Stomach (tissue), 9 donors: ENCODE data around the gene RGS10. TPM values are rescaled to one million over a fixed set of nuclear protein-coding genes. Genes with fewer than 3 reads are reported as not detected.

ENCODE experiments used
- DNase-seq, 2 donors: peaks; one replicate each; pipeline versions ENCODE4 v3.0.0 to v3.0.0-alpha.2; 2013 to 2019
- H3K27ac ChIP-seq, 5 donors: fragments of 200-600 bp in 4 of 5; sonication (generic) in 4 of 5; one replicate each; pipeline ENCODE4 v1.5.1; 2013 to 2019; ENCODE audit warnings: mild to moderate bottlenecking in 1 of 5, moderate library complexity in 1 of 5
- H3K27me3 ChIP-seq, 3 donors: fragments of 200-600 bp; sonication (generic); one replicate each; pipeline ENCODE4 v1.5.1; 2017 to 2019; ENCODE audit warnings: mixed run types in 1 of 3
- H3K36me3 ChIP-seq, 4 donors: fragments of 200-600 bp; sonication (generic); 1 replicate in 3 of 4; 2 replicates in 1 of 4; pipeline ENCODE4 v1.5.1; 2016 to 2019
- H3K4me1 ChIP-seq, 4 donors: fragments of 200-600 bp; sonication (generic); one replicate each; pipeline ENCODE4 v1.5.1; 2016 to 2019
- H3K4me3 ChIP-seq, 4 donors: fragments of 200-600 bp; sonication (generic) in 3 of 4; one replicate each; pipeline ENCODE4 v1.5.1; 2016 to 2019; ENCODE audit warnings: mild to moderate bottlenecking in 1 of 4
- H3K9me3 ChIP-seq, 4 donors: fragments of 200-600 bp; sonication (generic); one replicate each; pipeline ENCODE4 v1.5.1; 2016 to 2019
- CTCF ChIP-seq, 7 experiments: fragments of 450-650 bp in 4 of 7; fragments of 200-600 bp in 3 of 7; sonication (generic) in 3 of 7; IDR thresholded peaks; one replicate each; pipeline ENCODE4 v1.5.1; 2016 to 2019; ENCODE audit warnings: antibody characterized with exemption in 7 of 7, control low read depth in 2 of 7, mild to moderate bottlenecking in 1 of 7
- EP300 ChIP-seq: sonication (generic); formaldehyde crosslinking; IDR thresholded peaks from one replicate; pipeline ENCODE4 v1.6.1; 2017; ENCODE audit warnings: antibody characterized with exemption
- POLR2A ChIP-seq, 4 donors: fragments of 450-650 bp; IDR thresholded peaks; one replicate each; pipeline ENCODE4 v1.6.1; 2016; ENCODE audit warnings: antibody characterized with exemption in 4 of 4, control low read depth in 2 of 4, mild to moderate bottlenecking in 1 of 4, moderate library complexity in 1 of 4
- POLR2AphosphoS5 ChIP-seq, 3 donors: sonication (generic); formaldehyde crosslinking; IDR thresholded peaks; one replicate each; pipeline ENCODE4 v1.6.1; 2016; ENCODE audit warnings: antibody characterized with exemption in 3 of 3
- WGBS, 5 donors: extraction: QIAGEN DNeasy Blood & Tissue Kit in 3 of 5; methylation state at CpG; one replicate each; pipeline versions ENCODE4 v1.1.5 to v1.1.7; 2013 to 2018; 5-methylcytosine and 5-hydroxymethylcytosine counted together
- intact Hi-C: fragments of 100-400 bp; cut with DNase I; formaldehyde crosslinking; loops from one replicate; pipeline ENCODE4 v1.15.1; 2023; ENCODE audit warnings: low total_unique reads
- polyA plus RNA-seq, 3 donors: library from polyadenylated mRNA; stranded (reverse); fragments of 200-250 nt; gene quantifications; one replicate each; pipeline ENCODE4 v1.2.3, GENCODE V29; 2013
- total RNA-seq, 5 donors: library from RNA; depleted of rRNA; stranded (reverse); fragments of >200 nt; gene quantifications; one replicate each; pipeline versions ENCODE4 v1.1.0 to v1.2.3, GENCODE V29; 2014 to 2016
- donor health status: healthy with polysubstance abuse.
- donor health status: Bipolar disorder and iron deficiency.
- donor health status: healthy.

Gene RGS10
- total and polyA plus RNA-seq, 8 donors: 12.3 to 177 (median 47.7) TPM; not detected in 1

- no peak overlapping the region for H3K4me3 ChIP-seq
- peaks cover 0 to 15% (median 8%) of the 10 kb centered on the region in 4 donors for H3K36me3 ChIP-seq
- WGBS, 5 donors: 66 to 87% (median 72%) methylated on average over 16 to 19 of the region's 19 CpGs
- intact Hi-C loops: no loop called here
- H3K27ac ChIP-seq: peak overlapping the region in 2 of 5 donors; percentile 42 to 46
- no peak for TF ChIP-seq EP300
- no peak for TF ChIP-seq POLR2A (IDR thresholded peaks at IDR 0.05)
- no peak for TF ChIP-seq POLR2AphosphoS5 (IDR thresholded peaks at IDR 0.05)
- TF ChIP-seq CTCF (IDR thresholded peaks at IDR 0.05): no peak
- H3K9me3 ChIP-seq: no peaks in the 10 kb centered on the region
- DNase-seq: no peak
- H3K4me1 ChIP-seq: peaks cover 8 to 48% (median 23%) of the 10 kb centered on the region in 4 donors
- H3K27me3 ChIP-seq: no peaks in the 10 kb centered on the region
These were observed 39.8 kb downstream of the RGS10 start for GRCh38 chr10:119502618-119503155.

GRCh38 chr10:119502209-119502608 lies 40.3 kb downstream of the RGS10 start:
- WGBS, 5 donors: 67 to 89% (median 77%) methylated on average over 10 to 12 of the region's 12 CpGs
- Histone ChIP-seq H3K4me1 (peaks cover 8 to 48% (median 25%) of the 10 kb centered on the region in 4 donors), H3K27ac (peak overlapping the region in 3 of 5 donors; percentile 32 to 46 (median 42)), H3K9me3 (no peaks in the 10 kb centered on the region), H3K27me3 (no peaks in the 10 kb centered on the region), H3K36me3 (peaks cover 0 to 15% (median 8%) of the 10 kb centered on the region in 4 donors), H3K4me3 (no peak overlapping the region)
- TF ChIP-seq POLR2AphosphoS5 (IDR thresholded peaks at IDR 0.05): no peak
- no peak for TF ChIP-seq CTCF (IDR thresholded peaks at IDR 0.05)
- TF ChIP-seq EP300: no peak
- TF ChIP-seq POLR2A (IDR thresholded peaks at IDR 0.05): no peak
- DNase-seq: peak; percentile 32 to 67
- intact Hi-C loops: no loop called here

GRCh38 chr10:119501690-119502089 lies 40.8 kb downstream of the RGS10 start:
- intact Hi-C loops: no loop called here
- peaks cover 0 to 13% (median 8%) of the 10 kb centered on the region in 4 donors for H3K36me3 ChIP-seq
- H3K27me3 ChIP-seq: no peaks in the 10 kb centered on the region
- peaks cover 8 to 48% (median 25%) of the 10 kb centered on the region in 4 donors for H3K4me1 ChIP-seq
- WGBS, 5 donors: 70 to 97% (median 83%) methylated on average over 2 of the region's 2 CpGs
- no peak overlapping the region for H3K4me3 ChIP-seq
- no peak for DNase-seq
- no peaks in the 10 kb centered on the region for H3K9me3 ChIP-seq
- peak overlapping the region in 2 of 5 donors; percentile 32 to 34 for H3K27ac ChIP-seq
- TF ChIP-seq POLR2A (IDR thresholded peaks at IDR 0.05) (no peak), EP300 (no peak), CTCF (IDR thresholded peaks at IDR 0.05) (no peak), POLR2AphosphoS5 (IDR thresholded peaks at IDR 0.05) (no peak)

GRCh38 chr10:119500821-119501220 lies 41.7 kb downstream of the RGS10 start:
- WGBS, 5 donors: 83 to 94% (median 87%) methylated on average over 6 of the region's 6 CpGs
- no peak overlapping the region for H3K4me3 ChIP-seq
- no peak overlapping the region for H3K27ac ChIP-seq
- peaks cover 0 to 13% (median 8%) of the 10 kb centered on the region in 4 donors for H3K36me3 ChIP-seq
- DNase-seq: no peak
- TF ChIP-seq POLR2A (IDR thresholded peaks at IDR 0.05) (no peak), POLR2AphosphoS5 (IDR thresholded peaks at IDR 0.05) (no peak), CTCF (IDR thresholded peaks at IDR 0.05) (no peak), EP300 (no peak)
- H3K4me1 ChIP-seq: peaks cover 8 to 44% (median 24%) of the 10 kb centered on the region in 4 donors
- H3K9me3 ChIP-seq: no peaks in the 10 kb centered on the region
- H3K27me3 ChIP-seq: no peaks in the 10 kb centered on the region
- intact Hi-C loops: no loop called here
